Measurements from ENCODE around the gene MYLK3.

MYLK3 gene

GRCh38 chr16:46728806-46729205 is 19.3 kb downstream of the MYLK3 start:
- H3K4me3 ChIP-seq (ENCODE audit: low read depth, low read length), result no peak overlapping the region
- no peak for TF ChIP-seq CTCF (IDR thresholded peaks at IDR 0.05; ENCODE audit: borderline replicate concordance, insufficient read depth, low read depth, low read length)

- no peak overlapping the region for H3K4me3 ChIP-seq (ENCODE audit: low read depth, low read length)
Measured at GRCh38 chr16:46727630-46728029, 20.5 kb downstream of the MYLK3 start.

GRCh38 chr16:46727184-46727583 is 21.0 kb downstream of the MYLK3 start:
- no peak for TF ChIP-seq CTCF (IDR thresholded peaks at IDR 0.05; ENCODE audit: borderline replicate concordance, insufficient read depth, low read depth, low read length)
- H3K4me3 ChIP-seq (ENCODE audit: low read depth, low read length), result no peak overlapping the region

More at GRCh38 chr16:46727630-46728029, 20.5 kb downstream of the MYLK3 start:
- TF ChIP-seq CTCF (IDR thresholded peaks at IDR 0.05; ENCODE audit: borderline replicate concordance, insufficient read depth, low read depth, low read length), result no peak

GRCh38 chr16:46721885-46722284 is 26.3 kb downstream of the MYLK3 start:
- TF ChIP-seq CTCF (IDR thresholded peaks at IDR 0.05; ENCODE audit: borderline replicate concordance, insufficient read depth, low read depth, low read length), result no peak

GRCh38 chr16:46720619-46721018 is 27.5 kb downstream of the MYLK3 start:
- no peak for TF ChIP-seq CTCF (IDR thresholded peaks at IDR 0.05; ENCODE audit: borderline replicate concordance, insufficient read depth, low read depth, low read length)
- no peak overlapping the region for H3K4me3 ChIP-seq (ENCODE audit: low read depth, low read length)

More at GRCh38 chr16:46721885-46722284, 26.3 kb downstream of the MYLK3 start:
- H3K4me3 ChIP-seq (ENCODE audit: low read depth, low read length), result no peak overlapping the region

GRCh38 chr16:46719528-46719927 is 28.6 kb downstream of the MYLK3 start:
- TF ChIP-seq CTCF (IDR thresholded peaks at IDR 0.05; ENCODE audit: borderline replicate concordance, insufficient read depth, low read depth, low read length), result no peak

GRCh38 chr16:46718214-46718613 is 29.9 kb downstream of the MYLK3 start:
- TF ChIP-seq CTCF (IDR thresholded peaks at IDR 0.05; ENCODE audit: borderline replicate concordance, insufficient read depth, low read depth, low read length), result no peak
- no peak overlapping the region for H3K4me3 ChIP-seq (ENCODE audit: low read depth, low read length)

More at GRCh38 chr16:46719528-46719927, 28.6 kb downstream of the MYLK3 start:
- H3K4me3 ChIP-seq (ENCODE audit: low read depth, low read length), result no peak overlapping the region

Measured in GM12875 (cell line).